Measurements from ENCODE around the gene DHDDS.
A peak's percentile ranks its signal among the peaks of the same experiment; 100 is the strongest.
"Not testable (repeated sequence)": the region's sequence is repeated elsewhere in the genome, so short reads cannot be mapped to it uniquely, and the experiment has no call there.

The DHDDS gene

GRCh38 chr1:26478159-26478558 lies 46.0 kb downstream of the DHDDS start:
- peak; percentile 38 for DNase-seq

- no peak for DNase-seq
Measured at GRCh38 chr1:26478988-26479387, 46.9 kb downstream of the DHDDS start.

GRCh38 chr1:26482921-26483320 lies 50.8 kb downstream of the DHDDS start:
- no peak for DNase-seq

GRCh38 chr1:26483980-26484379 lies 51.9 kb downstream of the DHDDS start:
- DNase-seq = no peak

- DNase-seq = no peak
Measured at GRCh38 chr1:26490155-26490554, 58.0 kb downstream of the DHDDS start.

- no peak for DNase-seq
Measured at GRCh38 chr1:26493267-26493666, 61.1 kb downstream of the DHDDS start.

- DNase-seq = no peak
Measured at GRCh38 chr1:26493938-26494337, 61.8 kb downstream of the DHDDS start.

- DNase-seq = no peak
Measured at GRCh38 chr1:26496861-26497260, 64.7 kb downstream of the DHDDS start.

- DNase-seq = no peak
Measured at GRCh38 chr1:26498894-26499293, 66.8 kb downstream of the DHDDS start.

- peak; percentile 90 for DNase-seq
Measured at GRCh38 chr1:26500488-26501175, 68.5 kb downstream of the DHDDS start.

- DNase-seq = not testable (repeated sequence)
Measured at GRCh38 chr1:26510711-26511110, 78.6 kb downstream of the DHDDS start.

- not testable (repeated sequence) for DNase-seq
Measured at GRCh38 chr1:26515836-26516235, 83.7 kb downstream of the DHDDS start.

- DNase-seq = peak; percentile 70
Measured at GRCh38 chr1:26516987-26517765, 85.1 kb downstream of the DHDDS start.

- DNase-seq = no peak
Measured at GRCh38 chr1:26517766-26518049, 85.6 kb downstream of the DHDDS start.

GRCh38 chr1:26518355-26518754 lies 86.2 kb downstream of the DHDDS start:
- DNase-seq = no peak

- DNase-seq = no peak
Measured at GRCh38 chr1:26520339-26520738, 88.2 kb downstream of the DHDDS start.
